Kidney epithelial cell (primary cell): ENCODE results near the gene HNRNPC. TPM values are rescaled to one million over a fixed set of nuclear protein-coding genes. Genes with fewer than 3 reads are reported as not detected.
"Not testable (repeated sequence)": the region's sequence is repeated elsewhere in the genome, so short reads cannot be mapped to it uniquely, and the experiment has no call there.

Experiments
- DNase-seq: peaks from one replicate; pipeline ENCODE4 v3.0.0-alpha.2; 2010; ENCODE audit warnings: low read depth
- H3K27me3 ChIP-seq: 2 replicates; pipeline ENCODE4 v1.6.0; 2011; ENCODE audit warnings: low read length; ENCODE audit not compliant: control insufficient read depth, insufficient read depth
- H3K36me3 ChIP-seq: 2 replicates; pipeline ENCODE4 v1.5.1; 2011; ENCODE audit warnings: low read length; ENCODE audit not compliant: control insufficient read depth, insufficient read depth
- H3K4me3 ChIP-seq: 2 replicates; pipeline ENCODE4 v1.5.1; 2011; ENCODE audit warnings: low read depth, mild to moderate bottlenecking, control low read depth, low read length
- total RNA-seq: library from RNA; depleted of rRNA; stranded (reverse); fragments of >200 nt; gene quantifications from 2 replicates; pipeline ENCODE4 v1.2.3, GENCODE V29; 2015
- TF ChIP-seq, protein P1 (sequence below): IDR thresholded peaks from 2 replicates; pipeline ENCODE4 v1.5.1; 2011; ENCODE audit warnings: mild to moderate bottlenecking, moderate library complexity, low read length, control low read depth, inconsistent platforms; ENCODE audit not compliant: insufficient read depth, poor library complexity, severe bottlenecking

HNRNPC gene
- total RNA-seq, 1 donor from 2014 or later = 773 TPM

DNA sequence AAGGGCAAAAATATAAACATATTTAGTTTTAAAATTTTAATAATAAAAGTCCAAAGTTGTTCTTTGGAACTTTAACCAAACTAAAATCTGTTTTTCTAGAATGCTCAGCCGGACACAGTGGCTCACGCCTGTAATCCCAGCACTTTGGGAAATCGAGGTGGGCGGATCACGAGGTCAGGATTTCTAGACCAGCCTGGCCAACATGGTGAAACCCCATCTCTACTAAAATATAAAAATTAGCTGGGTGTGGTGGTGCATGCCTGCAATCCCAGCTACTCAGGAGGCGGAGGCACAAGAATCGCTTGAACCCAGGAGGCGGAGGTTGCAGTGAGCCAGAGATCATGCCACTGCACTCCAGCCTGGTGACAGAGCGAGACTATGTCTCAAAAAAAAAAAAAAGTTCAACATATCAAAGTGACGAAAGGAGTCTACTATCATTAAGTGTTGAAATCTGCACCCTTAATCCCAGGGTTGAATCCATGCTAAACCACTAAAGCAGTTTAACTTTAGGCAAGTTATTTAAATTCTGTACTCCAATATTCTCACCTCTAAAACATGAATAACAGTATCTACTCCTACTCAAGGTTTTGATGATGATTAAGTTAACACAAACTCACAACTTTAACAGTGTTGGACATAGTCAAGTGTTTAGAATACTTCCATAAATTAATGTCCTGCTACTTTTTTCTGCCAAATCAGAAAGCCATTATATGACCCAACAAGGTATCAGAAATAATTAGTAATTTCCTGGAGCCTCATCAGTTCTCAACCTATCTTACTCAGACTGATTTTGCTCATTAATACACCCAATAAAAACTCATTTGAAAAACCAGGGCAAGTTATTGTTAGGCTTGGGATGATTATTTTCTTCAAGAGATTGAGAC is 11.0 kb downstream of the HNRNPC start:
- H3K36me3 ChIP-seq = peaks cover 2% of the 10 kb centered on the region

DNA sequence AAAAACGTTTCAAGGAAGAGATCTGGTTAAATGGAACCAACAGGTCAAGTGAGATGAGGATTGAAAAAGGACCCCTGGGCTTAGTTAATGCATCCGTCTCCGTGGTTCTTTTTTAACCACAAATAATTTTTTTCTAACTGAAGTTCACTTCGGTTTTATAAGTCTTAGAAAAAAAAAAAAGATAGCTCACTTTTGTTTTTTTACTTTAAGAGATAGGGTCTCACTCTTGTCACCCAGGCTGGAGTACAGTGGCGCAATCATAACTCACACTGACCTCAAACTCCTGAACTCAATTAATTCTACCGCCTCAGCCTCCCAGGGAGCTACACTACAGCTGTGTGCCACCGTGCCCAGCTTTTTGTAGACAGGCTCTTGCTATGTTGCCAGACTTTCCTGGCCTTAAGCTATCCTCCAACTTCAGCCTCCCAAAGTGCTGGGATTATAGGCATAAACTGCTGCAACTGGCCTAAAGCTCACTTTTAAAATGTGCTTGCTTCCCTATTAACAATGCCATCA is 11.8 kb downstream of the HNRNPC start:
- Histone ChIP-seq H3K36me3 (peaks cover 2% of the 10 kb centered on the region), H3K4me3 (no peak overlapping the region), H3K27me3 (no peaks in the 10 kb centered on the region)
- no peak for DNase-seq
- TF ChIP-seq, protein P1, sequence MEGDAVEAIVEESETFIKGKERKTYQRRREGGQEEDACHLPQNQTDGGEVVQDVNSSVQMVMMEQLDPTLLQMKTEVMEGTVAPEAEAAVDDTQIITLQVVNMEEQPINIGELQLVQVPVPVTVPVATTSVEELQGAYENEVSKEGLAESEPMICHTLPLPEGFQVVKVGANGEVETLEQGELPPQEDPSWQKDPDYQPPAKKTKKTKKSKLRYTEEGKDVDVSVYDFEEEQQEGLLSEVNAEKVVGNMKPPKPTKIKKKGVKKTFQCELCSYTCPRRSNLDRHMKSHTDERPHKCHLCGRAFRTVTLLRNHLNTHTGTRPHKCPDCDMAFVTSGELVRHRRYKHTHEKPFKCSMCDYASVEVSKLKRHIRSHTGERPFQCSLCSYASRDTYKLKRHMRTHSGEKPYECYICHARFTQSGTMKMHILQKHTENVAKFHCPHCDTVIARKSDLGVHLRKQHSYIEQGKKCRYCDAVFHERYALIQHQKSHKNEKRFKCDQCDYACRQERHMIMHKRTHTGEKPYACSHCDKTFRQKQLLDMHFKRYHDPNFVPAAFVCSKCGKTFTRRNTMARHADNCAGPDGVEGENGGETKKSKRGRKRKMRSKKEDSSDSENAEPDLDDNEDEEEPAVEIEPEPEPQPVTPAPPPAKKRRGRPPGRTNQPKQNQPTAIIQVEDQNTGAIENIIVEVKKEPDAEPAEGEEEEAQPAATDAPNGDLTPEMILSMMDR = no peak

More for the DNA sequence above, 11.0 kb downstream of the HNRNPC start:
- Histone ChIP-seq H3K4me3 (no peak overlapping the region), H3K27me3 (no peaks in the 10 kb centered on the region)
- DNase-seq = no peak
- TF ChIP-seq, protein P1 = no peak

DNA sequence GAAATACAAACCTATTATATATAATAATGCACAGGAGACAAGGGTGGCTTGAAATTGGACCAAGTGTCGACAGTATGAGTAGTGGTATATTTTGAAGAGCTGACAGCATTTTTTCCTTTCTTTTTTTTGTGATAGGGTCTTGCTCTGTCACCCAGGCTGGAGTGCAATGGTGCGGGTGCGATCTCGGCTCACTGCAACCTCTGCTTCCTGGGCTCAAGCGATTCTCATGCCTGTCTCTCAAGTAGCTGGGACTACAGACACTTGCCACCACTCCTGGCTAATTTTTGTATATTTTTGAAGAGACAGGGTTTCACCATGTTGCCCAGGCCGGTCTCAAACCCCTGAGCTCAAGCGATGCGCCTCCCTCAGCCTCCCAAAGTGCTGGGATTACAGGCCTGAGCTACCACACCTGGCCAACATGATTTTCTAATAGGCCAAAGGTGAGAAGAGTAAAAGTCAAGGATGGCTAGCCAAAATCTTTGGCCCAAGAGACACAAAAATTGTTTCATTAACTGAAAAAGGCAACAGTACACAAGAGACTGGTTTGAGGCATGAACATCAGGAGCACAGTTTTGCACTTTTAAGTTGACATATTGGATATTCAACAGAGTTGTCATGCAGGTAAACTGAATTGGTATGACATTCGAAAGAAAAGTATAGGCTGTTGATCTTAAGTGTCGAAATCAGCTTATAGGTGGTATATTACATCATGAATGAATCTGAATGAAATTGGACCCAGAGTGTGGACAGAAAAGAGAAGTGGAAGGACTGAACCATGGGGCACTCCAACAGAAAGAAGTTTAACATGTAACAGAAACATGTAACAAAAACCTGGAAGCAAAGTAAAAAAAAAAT is 12.5 kb downstream of the HNRNPC start:
- Histone ChIP-seq H3K27me3 (no peaks in the 10 kb centered on the region), H3K4me3 (no peak overlapping the region), H3K36me3 (peaks cover 2% of the 10 kb centered on the region)
- no peak for DNase-seq
- TF ChIP-seq, protein P1 = no peak

DNA sequence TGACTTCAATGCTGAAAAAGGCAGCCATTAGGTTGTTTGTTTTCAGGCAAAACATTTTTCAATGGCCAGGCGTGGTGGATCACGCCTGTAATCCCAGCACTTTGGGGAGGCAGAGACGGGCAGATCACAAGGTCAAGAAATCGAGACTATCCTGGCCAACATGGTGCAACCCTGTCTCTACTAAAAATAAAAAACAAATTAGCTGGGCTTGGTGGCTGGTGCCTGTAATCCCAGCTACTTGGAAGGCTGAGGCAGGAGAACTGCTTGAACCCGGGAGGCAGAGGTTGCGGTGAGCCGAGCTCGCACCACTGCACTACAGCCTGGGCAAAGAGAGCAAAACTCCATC is 13.2 kb downstream of the HNRNPC start:
- H3K27me3 ChIP-seq, H3K36me3 ChIP-seq, DNase-seq, H3K4me3 ChIP-seq: not testable (repeated sequence)

DNA sequence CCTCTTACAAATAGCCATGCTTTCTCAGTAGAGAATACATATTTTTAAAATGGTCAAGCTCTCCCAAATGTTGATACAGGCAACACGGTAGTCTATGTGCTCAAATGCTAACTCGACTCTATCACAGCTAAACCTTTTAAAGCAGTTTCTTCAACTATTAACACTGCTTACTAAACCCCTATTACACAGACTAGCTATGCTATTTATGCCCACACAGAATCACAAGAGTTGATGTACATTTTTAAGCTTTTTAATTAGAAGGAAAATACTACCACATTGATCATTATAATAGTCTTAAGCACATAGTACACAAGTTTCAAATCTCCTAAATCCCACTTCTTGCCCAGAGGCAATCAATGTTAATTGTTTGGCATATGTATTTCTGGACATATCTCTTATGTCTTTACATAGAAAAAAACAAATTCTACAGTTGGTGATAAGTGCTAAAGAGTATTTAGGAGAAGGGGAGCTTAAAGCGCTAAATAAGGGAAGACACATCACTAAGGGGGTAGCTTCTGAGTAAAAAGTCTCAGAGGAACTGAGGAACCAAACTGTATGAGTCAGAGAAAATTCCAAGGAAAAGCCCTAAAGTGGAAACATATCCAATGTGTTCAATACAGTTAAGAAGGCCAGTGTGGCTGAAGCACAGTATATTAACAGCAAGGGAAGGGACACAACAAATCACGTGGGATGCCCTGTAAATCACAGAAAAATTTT is 13.7 kb downstream of the HNRNPC start:
- DNase-seq = no peak
- TF ChIP-seq, protein P1 = no peak
- Histone ChIP-seq H3K27me3 (no peaks in the 10 kb centered on the region), H3K4me3 (no peak overlapping the region), H3K36me3 (no peaks in the 10 kb centered on the region)
